HG03521 (cell line): Measurements from ENCODE around the gene INSYN2A.

Experiments
- ATAC-seq: cut with Tn5 transposase; IDR thresholded peaks from one replicate; pipeline ENCODE4 v1.9.1; 2021; ENCODE audit warnings: mild to moderate bottlenecking, moderate library complexity; ENCODE audit not compliant: unreplicated experiment

Gene INSYN2A

GRCh38 chr10:127196282-127197153, at the start of gene INSYN2A:
Gene INSYN2A (minus strand): TSS chr10:127196591. CDS start chr10:127176395, 20,196 bp downstream.
- no peak for ATAC-seq

GRCh38 chr10:127245456-127245855, 49.1 kb upstream of the INSYN2A start:
- ATAC-seq: no peak

- no peak for ATAC-seq
Observed at GRCh38 chr10:127243490-127244272, 47.3 kb upstream of the INSYN2A start.

GRCh38 chr10:127242914-127243313, 46.5 kb upstream of the INSYN2A start:
- no peak for ATAC-seq

- ATAC-seq: no peak
Observed at GRCh38 chr10:127236266-127236665, 39.9 kb upstream of the INSYN2A start.

GRCh38 chr10:127234306-127234800, 38.0 kb upstream of the INSYN2A start:
- ATAC-seq: no peak

GRCh38 chr10:127228195-127228787, 31.9 kb upstream of the INSYN2A start:
- ATAC-seq: no peak

- no peak for ATAC-seq
Observed at GRCh38 chr10:127227663-127228062, 31.3 kb upstream of the INSYN2A start.

- ATAC-seq: no peak
Observed at GRCh38 chr10:127227027-127227426, 30.6 kb upstream of the INSYN2A start.

GRCh38 chr10:127221281-127221680, 24.9 kb upstream of the INSYN2A start:
- ATAC-seq: no peak

- ATAC-seq: no peak
Observed at GRCh38 chr10:127218658-127219057, 22.3 kb upstream of the INSYN2A start.

GRCh38 chr10:127216786-127217185, 20.4 kb upstream of the INSYN2A start:
- no peak for ATAC-seq

- no peak for ATAC-seq
Observed at GRCh38 chr10:127216274-127216673, 19.9 kb upstream of the INSYN2A start.

GRCh38 chr10:127215866-127216265, 19.5 kb upstream of the INSYN2A start:
- no peak for ATAC-seq

- ATAC-seq: no peak
Observed at GRCh38 chr10:127210936-127211466, 14.6 kb upstream of the INSYN2A start.

GRCh38 chr10:127207081-127207480, 10.7 kb upstream of the INSYN2A start:
- ATAC-seq: no peak

- no peak for ATAC-seq
Observed at GRCh38 chr10:127203067-127203466, 6.7 kb upstream of the INSYN2A start.

GRCh38 chr10:127200646-127201045, 4.3 kb upstream of the INSYN2A start:
- ATAC-seq: no peak

GRCh38 chr10:127198721-127199120, 2.3 kb upstream of the INSYN2A start:
- ATAC-seq: no peak

- ATAC-seq: no peak
Observed at GRCh38 chr10:127198307-127198706, 1.9 kb upstream of the INSYN2A start.

GRCh38 chr10:127197154-127197432, 702 bp upstream of the INSYN2A start:
- no peak for ATAC-seq
